Endothelial cell (in vitro differentiated cells): ENCODE measurements around the gene ADAMTS19. TPM values are rescaled to one million over a fixed set of nuclear protein-coding genes. Genes with fewer than 3 reads are reported as not detected.

Experiments used
- DNase-seq: peaks from one replicate; pipeline ENCODE4 v3.0.0; 2021; ENCODE audit warnings: low spot score
- H3K27ac Mint-ChIP-seq: one replicate; pipeline ENCODE4 v1.8.0; 2021; ENCODE audit warnings: mixed read lengths, inconsistent platforms; ENCODE audit not compliant: unreplicated experiment
- H3K27me3 Mint-ChIP-seq: one replicate; pipeline ENCODE4 v1.8.0; 2021; ENCODE audit warnings: mild to moderate bottlenecking, moderate library complexity, mixed read lengths, inconsistent platforms; ENCODE audit not compliant: unreplicated experiment
- H3K36me3 Mint-ChIP-seq: one replicate; pipeline ENCODE4 v1.8.0; 2021; ENCODE audit warnings: mild to moderate bottlenecking, low read depth, mixed read lengths, inconsistent platforms; ENCODE audit not compliant: unreplicated experiment
- H3K4me1 Mint-ChIP-seq: one replicate; pipeline ENCODE4 v1.8.0; 2021; ENCODE audit warnings: mild to moderate bottlenecking, mixed read lengths, inconsistent platforms; ENCODE audit not compliant: unreplicated experiment
- H3K4me3 Mint-ChIP-seq: one replicate; pipeline ENCODE4 v1.8.0; 2021; ENCODE audit warnings: mild to moderate bottlenecking, mixed read lengths, inconsistent platforms; ENCODE audit not compliant: unreplicated experiment
- H3K9me3 Mint-ChIP-seq: one replicate; pipeline ENCODE4 v1.8.0; 2021; ENCODE audit warnings: mixed read lengths, inconsistent platforms; ENCODE audit not compliant: unreplicated experiment
- CTCF ChIP-seq: fragments of 200-600 bp; sonication (generic); IDR thresholded peaks from one replicate; pipeline ENCODE4 v1.5.0; 2021; ENCODE audit warnings: antibody characterized with exemption; ENCODE audit not compliant: unreplicated experiment
- total RNA-seq: library from RNA; stranded (reverse); fragmentation: NEBNext Ultra II Directional; extraction: Animal tissue kit (Norgen Biotek cat#: 25700); gene quantifications from one replicate; pipeline ENCODE4 v1.2.1, GENCODE V29; 2021; ENCODE audit not compliant: unreplicated experiment

Gene ADAMTS19
- total RNA-seq, 1 donor from 2014 or later: 6.9 TPM

DNA sequence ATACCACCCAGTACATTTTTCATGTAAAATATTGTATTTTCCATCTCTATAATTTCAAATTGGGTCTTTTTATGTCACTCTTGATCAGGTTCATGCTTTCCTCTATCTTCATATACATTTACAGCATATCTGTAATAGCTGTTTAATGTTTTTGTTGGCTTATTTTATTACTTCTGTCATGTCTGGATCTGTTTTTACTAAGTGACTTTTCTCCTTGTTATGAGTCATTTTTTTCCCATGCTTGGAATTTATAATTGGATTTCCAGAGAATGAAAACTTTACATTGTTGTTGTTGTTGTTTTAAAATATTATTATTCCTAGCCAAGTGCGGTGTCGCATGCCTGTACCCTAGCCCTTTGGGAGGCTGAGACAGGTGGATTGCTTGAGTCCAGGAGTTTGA is 5.6 kb upstream of the ADAMTS19 start:
- Mint-ChIP-seq H3K27ac (no peak overlapping the region), H3K27me3 (peaks cover 2% of the 10 kb centered on the region), H3K9me3 (no peaks in the 10 kb centered on the region), H3K4me1 (peaks cover 16% of the 10 kb centered on the region), H3K4me3 (no peak overlapping the region), H3K36me3 (no peaks in the 10 kb centered on the region)
- no peak for DNase-seq
- TF ChIP-seq CTCF: no peak

- peaks cover 6% of the 10 kb centered on the region for H3K36me3 Mint-ChIP-seq
- no peaks in the 10 kb centered on the region for H3K9me3 Mint-ChIP-seq
- peak overlapping the region; percentile 87 for H3K4me3 Mint-ChIP-seq
- TF ChIP-seq CTCF: no peak
- peaks cover 25% of the 10 kb centered on the region for H3K4me1 Mint-ChIP-seq
- peak overlapping the region; percentile 8 for H3K27ac Mint-ChIP-seq
- peaks cover 11% of the 10 kb centered on the region for H3K27me3 Mint-ChIP-seq
- no peak for DNase-seq
Measured at GRCh38 chr5:129459450-129459776, 685 bp upstream of the ADAMTS19 start.

- no peaks in the 10 kb centered on the region for H3K9me3 Mint-ChIP-seq
- no peak for TF ChIP-seq CTCF
- peak overlapping the region; percentile 98 for H3K4me3 Mint-ChIP-seq
- peaks cover 6% of the 10 kb centered on the region for H3K36me3 Mint-ChIP-seq
- peaks cover 25% of the 10 kb centered on the region for H3K4me1 Mint-ChIP-seq
- DNase-seq: no peak
- peak overlapping the region; percentile 77 for H3K27ac Mint-ChIP-seq
- peaks cover 11% of the 10 kb centered on the region for H3K27me3 Mint-ChIP-seq
Measured at GRCh38 chr5:129460672-129460935, 506 bp downstream of the ADAMTS19 start.

DNA sequence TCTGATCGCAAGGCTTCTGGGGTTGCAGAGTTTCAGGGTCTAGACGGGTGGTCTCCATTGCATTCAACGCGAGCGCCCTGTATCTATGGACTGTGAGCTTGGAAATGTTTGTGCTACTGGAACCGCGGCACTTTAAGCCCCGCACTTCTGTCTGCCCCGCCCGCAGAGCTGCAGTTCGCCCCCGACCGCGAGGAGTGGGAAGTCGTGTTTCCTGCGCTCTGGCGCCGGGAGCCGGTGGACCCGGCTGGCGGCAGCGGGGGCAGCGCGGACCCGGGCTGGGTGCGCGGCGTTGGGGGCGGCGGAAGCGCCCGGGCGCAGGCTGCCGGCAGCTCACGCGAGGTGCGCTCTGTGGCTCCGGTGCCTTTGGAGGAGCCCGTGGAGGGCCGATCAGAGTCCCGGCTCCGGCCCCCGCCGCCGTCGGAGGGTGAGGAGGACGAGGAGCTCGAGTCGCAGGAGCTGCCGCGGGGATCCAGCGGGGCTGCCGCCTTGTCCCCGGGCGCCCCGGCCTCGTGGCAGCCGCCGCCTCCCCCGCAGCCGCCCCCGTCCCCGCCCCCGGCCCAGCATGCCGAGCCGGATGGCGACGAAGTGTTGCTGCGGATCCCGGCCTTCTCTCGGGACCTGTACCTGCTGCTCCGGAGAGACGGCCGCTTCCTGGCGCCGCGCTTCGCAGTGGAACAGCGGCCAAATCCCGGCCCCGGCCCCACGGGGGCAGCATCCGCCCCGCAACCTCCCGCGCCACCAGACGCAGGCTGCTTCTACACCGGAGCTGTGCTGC is 1.0 kb downstream of the ADAMTS19 start:
- DNase-seq: peak; percentile 81
- Mint-ChIP-seq H3K27me3 (peaks cover 11% of the 10 kb centered on the region), H3K36me3 (peaks cover 6% of the 10 kb centered on the region), H3K9me3 (no peaks in the 10 kb centered on the region), H3K4me1 (peaks cover 25% of the 10 kb centered on the region), H3K27ac (peak overlapping the region; percentile 49), H3K4me3 (peak overlapping the region; percentile 98)
- TF ChIP-seq CTCF: peak; percentile 53

DNA sequence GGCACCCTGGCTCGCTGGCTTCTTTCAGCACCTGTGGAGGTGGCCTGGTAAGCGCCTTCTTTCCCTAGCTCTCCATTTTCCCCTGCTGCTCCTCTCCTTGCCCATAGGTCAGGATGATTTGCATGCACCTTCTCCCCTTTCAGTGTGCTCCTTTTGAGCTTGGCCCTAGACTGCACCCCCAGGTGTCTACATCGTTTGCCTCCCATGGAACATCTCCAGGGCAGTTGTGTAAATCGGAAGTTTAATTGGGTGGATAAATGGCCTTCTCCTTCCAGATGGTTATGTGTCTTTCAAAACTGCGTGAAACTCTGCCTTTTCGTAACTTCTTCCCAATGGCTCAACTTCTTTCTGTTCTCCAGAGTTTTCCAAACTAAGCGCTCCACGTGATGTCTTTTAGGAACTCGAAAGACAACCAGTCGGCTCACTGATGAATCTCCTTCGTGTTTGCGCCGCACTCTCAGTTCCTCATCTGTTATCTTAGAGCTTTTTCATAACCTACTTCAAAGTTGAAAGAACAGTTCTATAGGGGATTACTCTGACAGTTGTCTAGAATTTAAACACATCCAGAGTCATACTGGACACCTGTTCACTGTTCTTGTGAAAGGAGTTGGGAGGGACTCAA is 1.7 kb downstream of the ADAMTS19 start:
- peak overlapping the region; percentile 85 for H3K27ac Mint-ChIP-seq
- peaks cover 25% of the 10 kb centered on the region for H3K4me1 Mint-ChIP-seq
- H3K9me3 Mint-ChIP-seq: no peaks in the 10 kb centered on the region
- peak overlapping the region; percentile 95 for H3K4me3 Mint-ChIP-seq
- no peak for DNase-seq
- TF ChIP-seq CTCF: no peak
- H3K36me3 Mint-ChIP-seq: peaks cover 6% of the 10 kb centered on the region
- H3K27me3 Mint-ChIP-seq: peaks cover 11% of the 10 kb centered on the region
